HepG2 (cell line): ENCODE results near the gene MB. TPM values are rescaled to one million over a fixed set of nuclear protein-coding genes. Genes with fewer than 3 reads are reported as not detected.

Experiments used
- ATAC-seq: fragments of 200-7000 bp; cut with Tn5 transposase; 3 replicates; pipeline ENCODE4 v1.9.1; 2020; ENCODE audit warnings: mild to moderate bottlenecking, moderate library complexity
- BruUV-seq: library from RNA; stranded (reverse); fragments of 400-500 nt; replicated peaks from 2 replicates; lab custom pipeline; 2021; lab: Mats Ljungman, UMichigan
- CTCF ChIA-PET: fragments of 300-600 bp; formaldehyde crosslinking; extraction: SDS; loops from one replicate; lab custom pipeline; 2021; ENCODE audit warnings: low total read pairs, inconsistent platforms, low intra/inter-chr PET ratio; lab: Yijun Ruan, JAX
- POLR2A ChIA-PET: fragments of 350-600 bp; sonication (Branson Sonifier 250); formaldehyde crosslinking; loops from one replicate; lab custom pipeline; 2020; ENCODE audit warnings: antibody characterized with exemption, inconsistent platforms; lab: Yijun Ruan, JAX
- DNase-seq: peaks from one replicate; pipeline ENCODE4 v3.0.0-alpha.2; 2015; ENCODE audit warnings: low spot score
- FAIRE-seq: peaks from 3 replicates; lab custom pipeline; 2011; peaks lifted over from hg19 to GRCh38; lab: Jason Lieb, UNC
- H2AFZ ChIP-seq: one replicate; pipeline ENCODE4 v1.6.1; 2011; ENCODE audit warnings: low read length, inconsistent platforms
- H3K27ac ChIP-seq: fragments of 300-600 bp; 3 replicates; pipeline ENCODE4 v1.8.0; 2011; ENCODE audit warnings: mixed run types, mild to moderate bottlenecking, mixed read lengths, low read length, inconsistent platforms; ENCODE audit not compliant: insufficient read depth; ENCODE audit errors: extremely low read length
- H3K27me3 ChIP-seq, 2 experiments: fragments of 200-600 bp in 1 of 2; 2 replicates in 1 of 2; 3 replicates in 1 of 2; pipeline versions ENCODE4 v1.6.0 to v1.8.0; 2011; ENCODE audit warnings: low read length in 2 of 2, mild to moderate bottlenecking in 2 of 2, moderate library complexity in 2 of 2, inconsistent platforms in 1 of 2; ENCODE audit not compliant: insufficient read depth in 2 of 2, control insufficient read depth in 1 of 2
- H3K36me3 ChIP-seq, 2 experiments: fragments of 200-600 bp in 1 of 2; replicated peaks in 1 of 2; 2 replicates in 1 of 2; 3 replicates in 1 of 2; pipeline versions ENCODE4 v1.5.1 to v1.8.0; 2011; ENCODE audit warnings: low read length in 2 of 2, inconsistent platforms in 1 of 2; ENCODE audit not compliant: insufficient read depth in 2 of 2, control insufficient read depth in 1 of 2
- H3K4me1 ChIP-seq: 2 replicates; pipeline ENCODE4 v1.5.1; 2012; ENCODE audit warnings: low read length, inconsistent platforms; ENCODE audit not compliant: insufficient read depth
- H3K4me2 ChIP-seq: 2 replicates; pipeline ENCODE4 v1.6.0; 2011; ENCODE audit warnings: low read depth, low read length, inconsistent platforms
- H3K4me3 ChIP-seq, 3 experiments: fragments of 200-600 bp in 1 of 3; sonication (generic), shearing (Covaris generic) in 1 of 3; replicated peaks in 1 of 3; 2 replicates each; pipeline ENCODE4 v1.5.1; 2011 to 2016; ENCODE audit warnings: low read length in 3 of 3, inconsistent platforms in 2 of 3, low read depth in 2 of 3, mild to moderate bottlenecking in 2 of 3, control low read depth in 1 of 3, mixed read lengths in 1 of 3; ENCODE audit not compliant: insufficient read depth in 1 of 3
- H3K79me2 ChIP-seq: one replicate; pipeline ENCODE4 v1.6.1; 2011; ENCODE audit warnings: low read length, inconsistent platforms; ENCODE audit not compliant: insufficient read depth
- H3K9ac ChIP-seq: 2 replicates; pipeline ENCODE4 v1.6.0; 2011; ENCODE audit warnings: mild to moderate bottlenecking, low read depth, low read length, inconsistent platforms; ENCODE audit not compliant: insufficient read depth
- H3K9me3 ChIP-seq: 2 replicates; pipeline ENCODE4 v1.5.1; 2012; ENCODE audit warnings: mild to moderate bottlenecking, low read length
- H4K20me1 ChIP-seq: 2 replicates; pipeline ENCODE4 v1.6.0; 2011; ENCODE audit warnings: inconsistent platforms, mild to moderate bottlenecking, low read length, moderate library complexity; ENCODE audit not compliant: insufficient read depth
- CSRNP2 ChIP-seq: sonication (generic); formaldehyde crosslinking; conservative IDR thresholded peaks from 2 replicates; pipeline ENCODE4 v1.8.0; 2022; ENCODE audit warnings: low read depth, missing genetic modification reagents
- HCFC1 ChIP-seq: fragments of 150-350 bp; IDR thresholded peaks from 2 replicates; pipeline ENCODE4 v1.6.1; 2014; ENCODE audit warnings: low read depth, low read length
- MAFF ChIP-seq: IDR thresholded peaks from 2 replicates; pipeline ENCODE4 v1.6.1; 2011; ENCODE audit warnings: low read depth, low read length, improper control_type of control experiment
- PHB2 ChIP-seq: fragments of 450-650 bp; IDR thresholded peaks from 2 replicates; pipeline ENCODE4 v1.6.1; 2018; ENCODE audit not compliant: partially characterized antibody
- POLR2G ChIP-seq: fragments of 200-400 bp; formaldehyde crosslinking; IDR thresholded peaks from 2 replicates; pipeline ENCODE4 v1.6.1; 2018; ENCODE audit warnings: mild to moderate bottlenecking, low read depth, low read length, moderate library complexity
- RARG ChIP-seq: sonication (generic); formaldehyde crosslinking; IDR thresholded peaks from 2 replicates; pipeline ENCODE4 v1.4.0; 2020; ENCODE audit warnings: low read depth, mild to moderate bottlenecking, missing genetic modification reagents
- SNAI1 ChIP-seq: sonication (generic); formaldehyde crosslinking; IDR thresholded peaks from 2 replicates; pipeline ENCODE4 v1.5.0; 2020; ENCODE audit warnings: mild to moderate bottlenecking, missing genetic modification reagents, borderline replicate concordance
- SP4 ChIP-seq: sonication (generic); formaldehyde crosslinking; IDR thresholded peaks from 2 replicates; pipeline ENCODE4 v1.8.1; 2023; ENCODE audit warnings: mild to moderate bottlenecking, missing genetic modification reagents
- TGIF2 ChIP-seq: IDR thresholded peaks from 2 replicates; pipeline ENCODE4 v1.6.1; 2016; ENCODE audit warnings: control low read depth, missing compliant biosample characterization
- ZNF549 ChIP-seq: sonication (generic); formaldehyde crosslinking; IDR thresholded peaks from 2 replicates; pipeline ENCODE4 v1.5.0; 2020; ENCODE audit warnings: missing genetic modification reagents
- WGBS: methylation state at CpG from one replicate; pipeline ENCODE4 v1.1.6; 2017; ENCODE audit warnings: low lambda C conversion rate; 5-methylcytosine and 5-hydroxymethylcytosine counted together
- in situ Hi-C: cut with HindIII; loops from 2 replicates; pipeline ENCODE4 v1.10.0; 2017; ENCODE audit warnings: low pct_unique_long_range_greater_than_20kb; ENCODE audit not compliant: extremely low pct_ligation_motif_present
- intact Hi-C: fragments of 100-400 bp; cut with micrococcal nuclease; formaldehyde crosslinking; loops from one replicate; pipeline ENCODE4 v1.10.0; 2022; ENCODE audit not compliant: unreplicated experiment
- polyA plus RNA-seq, 8 experiments: library from polyadenylated mRNA; depleted of rRNA in 3 of 8; stranded (reverse) in 7 of 8; unstranded in 1 of 8; fragments of >200 nt; fragmentation: Illumina TruSeq in 4 of 8; extraction: Trizol in 4 of 8; gene quantifications; 2 replicates each; pipeline versions ENCODE4 v1.2.1 to v1.2.3, GENCODE V29; 2011 to 2016; ENCODE audit warnings: low read depth in 4 of 8, missing spikeins in 1 of 8, mixed read lengths in 1 of 8; ENCODE audit not compliant: insufficient read depth in 1 of 8
- total RNA-seq, 5 experiments: library from RNA; depleted of rRNA; stranded (reverse); fragments of >200 nt; fragmentation: Illumina TruSeq; extraction: Trizol; gene quantifications; 2 replicates each; pipeline ENCODE4 v1.2.3, GENCODE V29; 2016; ENCODE audit warnings: low read depth in 1 of 5
- TF ChIP-seq, protein P1 (sequence below): sonication (generic); formaldehyde crosslinking; IDR thresholded peaks from 2 replicates; pipeline ENCODE4 v1.8.1; 2023; ENCODE audit warnings: mild to moderate bottlenecking, missing genetic modification reagents
- TF ChIP-seq, protein P2 (sequence below): sonication (generic); formaldehyde crosslinking; IDR thresholded peaks from 2 replicates; pipeline ENCODE4 v1.4.0; 2020; ENCODE audit warnings: missing genetic modification reagents, borderline replicate concordance

The MB gene
- total and polyA plus RNA-seq, 2 of the 13 experiments (the other 11 are each of a cell fraction or from before 2014, with no cell fraction given): 0.07 TPM; not detected in 1

DNA sequence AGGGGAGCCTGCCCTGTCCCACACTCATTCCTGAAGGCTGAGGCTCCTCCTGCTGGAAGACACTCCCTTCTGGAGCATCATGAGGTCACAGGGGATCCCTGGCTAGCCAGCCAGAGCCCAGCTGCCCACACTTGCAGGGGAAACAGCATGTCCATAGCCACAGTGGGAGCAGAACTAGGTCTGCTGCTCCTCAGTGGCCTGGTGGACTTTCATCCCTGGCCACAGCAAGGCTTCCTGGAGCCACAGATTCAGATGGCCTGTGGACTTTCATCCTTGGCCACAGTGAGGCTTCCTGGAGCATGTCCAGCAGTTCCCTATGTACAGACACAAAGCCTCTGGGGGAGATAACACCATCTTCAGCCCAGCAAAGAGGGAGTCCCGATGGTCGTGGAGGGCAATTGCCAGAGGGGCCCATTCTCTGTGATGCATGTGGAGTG lies 25.2 kb upstream of the MB start (continued):
- TF ChIP-seq MAFF: no peak

- H3K27me3 ChIP-seq: no peaks in the 10 kb centered on the region; a peak in 1 of 5 replicates
- H3K4me3 ChIP-seq: no peak overlapping the region
- ATAC-seq: no peak
- intact Hi-C loops: no loop called here
- no peak overlapping the region for H3K9ac ChIP-seq
- ChIA-PET CTCF (no interaction called here), POLR2A (no interaction called here)
- BruUV-seq: no TSS peak
- no peaks in the 10 kb centered on the region for H4K20me1 ChIP-seq
- TF ChIP-seq PHB2: no peak
- no peak for TF ChIP-seq CSRNP2 (CRISPR knock-in tag)
- 0 out of 2 replicates have a peak, but pooled peaks have one; percentile 5 for TF ChIP-seq TGIF2 (CRISPR knock-in tag)
- TF ChIP-seq HCFC1: no peak
- no peak for TF ChIP-seq RARG (CRISPR knock-in tag)
- no peak for TF ChIP-seq SNAI1 (CRISPR knock-in tag)
- no peak for TF ChIP-seq POLR2G
- no peak for TF ChIP-seq SP4 (CRISPR knock-in tag)
- TF ChIP-seq, protein P1, sequence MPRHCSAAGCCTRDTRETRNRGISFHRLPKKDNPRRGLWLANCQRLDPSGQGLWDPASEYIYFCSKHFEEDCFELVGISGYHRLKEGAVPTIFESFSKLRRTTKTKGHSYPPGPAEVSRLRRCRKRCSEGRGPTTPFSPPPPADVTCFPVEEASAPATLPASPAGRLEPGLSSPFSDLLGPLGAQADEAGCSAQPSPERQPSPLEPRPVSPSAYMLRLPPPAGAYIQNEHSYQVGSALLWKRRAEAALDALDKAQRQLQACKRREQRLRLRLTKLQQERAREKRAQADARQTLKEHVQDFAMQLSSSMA (CRISPR knock-in tag): no peak
- TF ChIP-seq, protein P2, sequence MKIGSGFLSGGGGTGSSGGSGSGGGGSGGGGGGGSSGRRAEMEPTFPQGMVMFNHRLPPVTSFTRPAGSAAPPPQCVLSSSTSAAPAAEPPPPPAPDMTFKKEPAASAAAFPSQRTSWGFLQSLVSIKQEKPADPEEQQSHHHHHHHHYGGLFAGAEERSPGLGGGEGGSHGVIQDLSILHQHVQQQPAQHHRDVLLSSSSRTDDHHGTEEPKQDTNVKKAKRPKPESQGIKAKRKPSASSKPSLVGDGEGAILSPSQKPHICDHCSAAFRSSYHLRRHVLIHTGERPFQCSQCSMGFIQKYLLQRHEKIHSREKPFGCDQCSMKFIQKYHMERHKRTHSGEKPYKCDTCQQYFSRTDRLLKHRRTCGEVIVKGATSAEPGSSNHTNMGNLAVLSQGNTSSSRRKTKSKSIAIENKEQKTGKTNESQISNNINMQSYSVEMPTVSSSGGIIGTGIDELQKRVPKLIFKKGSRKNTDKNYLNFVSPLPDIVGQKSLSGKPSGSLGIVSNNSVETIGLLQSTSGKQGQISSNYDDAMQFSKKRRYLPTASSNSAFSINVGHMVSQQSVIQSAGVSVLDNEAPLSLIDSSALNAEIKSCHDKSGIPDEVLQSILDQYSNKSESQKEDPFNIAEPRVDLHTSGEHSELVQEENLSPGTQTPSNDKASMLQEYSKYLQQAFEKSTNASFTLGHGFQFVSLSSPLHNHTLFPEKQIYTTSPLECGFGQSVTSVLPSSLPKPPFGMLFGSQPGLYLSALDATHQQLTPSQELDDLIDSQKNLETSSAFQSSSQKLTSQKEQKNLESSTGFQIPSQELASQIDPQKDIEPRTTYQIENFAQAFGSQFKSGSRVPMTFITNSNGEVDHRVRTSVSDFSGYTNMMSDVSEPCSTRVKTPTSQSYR: peak; percentile 55; the same call in 1 of the 2 replicates
- no peak for TF ChIP-seq ZNF549
- peaks cover 69% of the 10 kb centered on the region for H3K4me1 ChIP-seq
- no peaks in the 10 kb centered on the region for H3K79me2 ChIP-seq
- H3K9me3 ChIP-seq: no peaks in the 10 kb centered on the region
- H3K36me3 ChIP-seq: no peaks in the 10 kb centered on the region
- H2AFZ ChIP-seq: no peak overlapping the region
- no peak for FAIRE-seq
- in situ Hi-C loops: no loop called here
- peak overlapping the region; percentile 81 for H3K4me2 ChIP-seq
- 50% methylated on average over 7 of the region's 7 CpGs for WGBS
- no peak for DNase-seq
- no peak overlapping the region for H3K27ac ChIP-seq
Measured at GRCh38 chr22:35641494-35642120, 24.5 kb upstream of the MB start.
